HG02623 (cell line): ENCODE results near the gene LHB.
"Not testable (repeated sequence)": the region's sequence is repeated elsewhere in the genome, so short reads cannot be mapped to it uniquely, and the experiment has no call there.

Experiments used
- ATAC-seq: cut with Tn5 transposase; IDR thresholded peaks from one replicate; pipeline ENCODE4 v1.9.1; 2021; ENCODE audit warnings: moderate library complexity; ENCODE audit not compliant: unreplicated experiment

LHB gene

GRCh38 chr19:49017041-49017665 lies at the start of gene LHB:
Gene LHB (minus strand): TSS chr19:49017091. CDS start chr19:49017081, 10 bp downstream.
- no peak for ATAC-seq

GRCh38 chr19:49065905-49066512 lies 49.1 kb upstream of the LHB start:
- ATAC-seq: no peak

- ATAC-seq: no peak
These were observed 48.1 kb upstream of the LHB start, which contains the start of gene NTF4 for GRCh38 chr19:49064768-49065611. Gene NTF4 (minus strand): TSS chr19:49064818. CDS start chr19:49061997, 2,821 bp downstream.

GRCh38 chr19:49064029-49064629 lies 47.2 kb upstream of the LHB start:
- ATAC-seq: no peak

- no peak for ATAC-seq
These were observed 44.6 kb upstream of the LHB start for GRCh38 chr19:49061445-49061844.

- ATAC-seq: no peak
These were observed 44.1 kb upstream of the LHB start for GRCh38 chr19:49061000-49061399.

- ATAC-seq: no peak
These were observed 42.2 kb upstream of the LHB start for GRCh38 chr19:49059053-49059452.

GRCh38 chr19:49058562-49058961 lies 41.7 kb upstream of the LHB start:
- ATAC-seq: no peak

GRCh38 chr19:49057636-49058234 lies 40.8 kb upstream of the LHB start, which contains the start of gene CGB7:
Gene CGB7 (minus strand): TSS chr19:49057749. CDS start chr19:49055375, 2,374 bp downstream.
- no peak for ATAC-seq

- not testable (repeated sequence) for ATAC-seq
These were observed 40.2 kb upstream of the LHB start for GRCh38 chr19:49056902-49057596.

GRCh38 chr19:49056101-49056901 lies 39.4 kb upstream of the LHB start:
- ATAC-seq: no peak

- not testable (repeated sequence) for ATAC-seq
These were observed 33.6 kb upstream of the LHB start for GRCh38 chr19:49050376-49051033.

- not testable (repeated sequence) for ATAC-seq
These were observed 32.9 kb upstream of the LHB start for GRCh38 chr19:49049834-49050233.

GRCh38 chr19:49049011-49049410 lies 32.1 kb upstream of the LHB start, which contains the start of gene CGB8:
Gene CGB8 (minus strand): TSS chr19:49049111. CDS start chr19:49048739, 372 bp downstream.
- not testable (repeated sequence) for ATAC-seq

GRCh38 chr19:49043548-49043947 lies 26.7 kb upstream of the LHB start, which contains the start of gene CGB5:
Gene CGB5 (plus strand): TSS chr19:49043848. CDS start chr19:49044210, 362 bp downstream.
- ATAC-seq: not testable (repeated sequence)

GRCh38 chr19:49042666-49043065 lies 25.8 kb upstream of the LHB start:
- ATAC-seq: not testable (repeated sequence)

- ATAC-seq: no peak
These were observed 25.3 kb upstream of the LHB start for GRCh38 chr19:49042177-49042576.

- not testable (repeated sequence) for ATAC-seq
These were observed 22.8 kb upstream of the LHB start for GRCh38 chr19:49039736-49040135.
